Gastrocnemius medialis (tissue), 4 donors: ENCODE results near the gene TTC3. TPM values are rescaled to one million over a fixed set of nuclear protein-coding genes. Genes with fewer than 3 reads are reported as not detected.

Experiments used
- ATAC-seq, 2 donors: fragments of 150-250 bp; one replicate each; pipeline ENCODE4 v1.9.1; 2016
- DNase-seq, 2 donors: peaks; one replicate each; pipeline ENCODE4 v3.0.0-alpha.2; 2019
- H3K27ac ChIP-seq, 4 donors: fragments of 200-600 bp; sonication (generic); 1 replicate in 1 of 4; 2 replicates in 3 of 4; pipeline ENCODE4 v1.5.1; 2016 to 2018; ENCODE audit warnings: mild to moderate bottlenecking in 2 of 4, moderate library complexity in 1 of 4
- H3K27me3 ChIP-seq, 3 donors: fragments of 200-600 bp; sonication (generic) in 2 of 3; 1 replicate in 1 of 3; 2 replicates in 2 of 3; pipeline versions ENCODE4 v1.5.1 to v1.6.0; 2016 to 2019; ENCODE audit warnings: mild to moderate bottlenecking in 1 of 3, moderate library complexity in 1 of 3
- H3K36me3 ChIP-seq, 2 donors: fragments of 200-600 bp; sonication (generic) in 1 of 2; one replicate each; pipeline ENCODE4 v1.5.1; 2017 to 2018
- H3K4me1 ChIP-seq, 2 donors: fragments of 200-600 bp; sonication (generic) in 1 of 2; one replicate each; pipeline ENCODE4 v1.5.1; 2016 to 2017; ENCODE audit warnings: mild to moderate bottlenecking in 2 of 2
- H3K4me3 ChIP-seq, 4 donors: fragments of 200-600 bp; sonication (generic) in 3 of 4; 1 replicate in 1 of 4; 2 replicates in 3 of 4; pipeline ENCODE4 v1.5.1; 2016 to 2019; ENCODE audit warnings: mild to moderate bottlenecking in 2 of 4
- H3K9me3 ChIP-seq, 3 donors: fragments of 200-600 bp; sonication (generic) in 2 of 3; 1 replicate in 1 of 3; 2 replicates in 2 of 3; pipeline ENCODE4 v1.5.1; 2016 to 2019
- CTCF ChIP-seq, 5 experiments: fragments of 450-650 bp in 3 of 5; fragments of 200-600 bp in 2 of 5; sonication (generic) in 2 of 5; IDR thresholded peaks in 4 of 5; conservative IDR thresholded peaks in 1 of 5; 1 replicate in 4 of 5; 2 replicates in 1 of 5; pipeline ENCODE4 v1.5.1; 2016 to 2019; ENCODE audit warnings: antibody characterized with exemption in 5 of 5, mild to moderate bottlenecking in 3 of 5, moderate library complexity in 3 of 5
- POLR2A ChIP-seq, 2 donors: fragments of 450-650 bp; IDR thresholded peaks; one replicate each; pipeline ENCODE4 v1.6.1; 2017; ENCODE audit warnings: antibody characterized with exemption in 2 of 2, mild to moderate bottlenecking in 2 of 2, moderate library complexity in 2 of 2
- in situ Hi-C, 4 donors: fragments of 200-750 bp; cut with MboI; loops; one replicate each; pipeline versions ENCODE4 v1.15.0 to v1.8.0; 2017; ENCODE audit warnings: low sequenced_read_pairs in 4 of 4
- intact Hi-C: fragments of 100-400 bp; cut with DNase I; formaldehyde crosslinking; loops from one replicate; pipeline ENCODE4 v1.15.1; 2023; ENCODE audit warnings: low total_unique reads
- total RNA-seq, 4 donors: library from RNA; depleted of rRNA; stranded (reverse); fragments of >200 nt; gene quantifications; one replicate each; pipeline versions ENCODE4 v1.1.0 to v1.2.3, GENCODE V29; 2016

Gene TTC3
- total RNA-seq, 4 donors from 2014 or later = 39.5 to 71.6 (median 44.1) TPM

- TF ChIP-seq CTCF (IDR thresholded peaks at IDR 0.05 in 4 of 5, conservative IDR thresholded peaks at IDR 0.05 in 1 of 5) (no peak), POLR2A (IDR thresholded peaks at IDR 0.05) (no peak)
- Histone ChIP-seq H3K27ac (no peak overlapping the region), H3K27me3 (no peaks in the 10 kb centered on the region), H3K9me3 (no peaks in the 10 kb centered on the region), H3K4me3 (no peak overlapping the region), H3K36me3 (no peaks in the 10 kb centered on the region), H3K4me1 (no peaks in the 10 kb centered on the region)
- no peak for ATAC-seq
- DNase-seq = no peak
- in situ Hi-C loops = no loop called here
- intact Hi-C loops = no loop called here
Measured at GRCh38 chr21:37059181-37059580, 13.9 kb upstream of the TTC3 start.

DNA sequence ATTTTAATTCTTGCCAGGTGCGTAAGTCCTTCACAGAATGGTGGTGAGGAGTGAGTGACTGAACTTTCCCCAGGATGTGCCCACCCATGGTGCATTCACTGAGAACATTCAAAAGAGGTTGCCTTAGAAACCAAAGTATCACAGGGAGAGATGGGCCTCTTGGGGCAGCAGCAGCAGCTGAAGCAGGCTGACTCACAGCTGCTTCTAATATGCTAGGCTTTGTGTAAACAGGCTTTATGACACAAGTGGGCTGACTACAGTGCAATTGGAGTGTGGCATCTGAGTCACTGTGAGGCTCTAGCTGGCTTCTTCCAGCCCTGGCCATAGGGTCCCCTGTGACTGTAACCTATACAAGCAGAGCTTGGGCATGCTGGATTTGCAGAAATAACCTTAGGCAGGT, 12.8 kb upstream of the TTC3 start:
- Histone ChIP-seq H3K4me1 (no peaks in the 10 kb centered on the region), H3K36me3 (peaks cover 0 to 8% of the 10 kb centered on the region in 2 donors), H3K9me3 (no peaks in the 10 kb centered on the region), H3K4me3 (no peak overlapping the region), H3K27ac (no peak overlapping the region), H3K27me3 (no peaks in the 10 kb centered on the region)
- TF ChIP-seq CTCF (IDR thresholded peaks at IDR 0.05 in 4 of 5, conservative IDR thresholded peaks at IDR 0.05 in 1 of 5) (no peak), POLR2A (IDR thresholded peaks at IDR 0.05) (no peak)
- in situ Hi-C loops = no loop called here
- ATAC-seq (peak; percentile 75 to 81), DNase-seq (peak in 1 of 2 donors; percentile 41)
- intact Hi-C loops = no loop called here

- Histone ChIP-seq H3K36me3 (peaks cover 0 to 19% of the 10 kb centered on the region in 2 donors), H3K27me3 (no peaks in the 10 kb centered on the region), H3K4me3 (no peak overlapping the region), H3K4me1 (no peaks in the 10 kb centered on the region), H3K9me3 (no peaks in the 10 kb centered on the region), H3K27ac (no peak overlapping the region)
- intact Hi-C loops = no loop called here
- DNase-seq (no peak), ATAC-seq (no peak)
- TF ChIP-seq CTCF (IDR thresholded peaks at IDR 0.05 in 4 of 5, conservative IDR thresholded peaks at IDR 0.05 in 1 of 5) (no peak), POLR2A (IDR thresholded peaks at IDR 0.05) (no peak)
- in situ Hi-C loops = no loop called here
Measured at GRCh38 chr21:37061926-37062592, 11.0 kb upstream of the TTC3 start.

DNA sequence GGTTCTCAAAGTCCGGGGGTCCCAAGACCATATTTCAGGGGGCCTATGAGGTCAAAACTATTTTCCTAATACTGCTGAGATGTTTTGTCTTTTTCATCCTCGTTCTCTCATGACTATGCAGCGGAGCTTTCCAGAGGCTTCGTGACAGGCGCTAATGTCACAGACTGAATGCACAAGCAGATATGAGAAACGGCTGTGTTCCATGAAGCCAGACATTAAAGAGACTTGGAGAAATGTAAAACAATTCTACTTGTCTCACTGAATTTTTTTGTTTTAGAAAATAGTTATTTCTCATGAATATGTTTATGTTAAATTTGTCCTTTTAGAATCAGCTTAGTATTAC, 10.5 kb upstream of the TTC3 start:
- intact Hi-C loops = no loop called here
- Histone ChIP-seq H3K27ac (no peak overlapping the region), H3K9me3 (no peaks in the 10 kb centered on the region), H3K36me3 (peaks cover 0 to 24% of the 10 kb centered on the region in 2 donors), H3K4me1 (no peaks in the 10 kb centered on the region), H3K27me3 (no peaks in the 10 kb centered on the region), H3K4me3 (no peak overlapping the region)
- TF ChIP-seq CTCF (IDR thresholded peaks at IDR 0.05 in 4 of 5, conservative IDR thresholded peaks at IDR 0.05 in 1 of 5) = no peak
- TF ChIP-seq POLR2A (IDR thresholded peaks at IDR 0.05) = no peak
- DNase-seq (no peak), ATAC-seq (no peak)
- in situ Hi-C loops = no loop called here

GRCh38 chr21:37063433-37063832, 9.6 kb upstream of the TTC3 start:
- intact Hi-C loops (no loop called here), in situ Hi-C loops (no loop called here)
- TF ChIP-seq POLR2A (IDR thresholded peaks at IDR 0.05) (no peak), CTCF (IDR thresholded peaks at IDR 0.05 in 4 of 5, conservative IDR thresholded peaks at IDR 0.05 in 1 of 5) (no peak)
- H3K4me1 ChIP-seq = no peaks in the 10 kb centered on the region
- no peak overlapping the region for H3K27ac ChIP-seq
- no peak overlapping the region for H3K4me3 ChIP-seq
- ATAC-seq = no peak
- H3K36me3 ChIP-seq = peaks cover 0 to 25% of the 10 kb centered on the region in 2 donors
- H3K27me3 ChIP-seq = no peaks in the 10 kb centered on the region
- DNase-seq = no peak
- H3K9me3 ChIP-seq = no peaks in the 10 kb centered on the region
